ENCODE measurements around the gene EDEM1. TPM values are rescaled to one million over a fixed set of nuclear protein-coding genes. Genes with fewer than 3 reads are reported as not detected.
"Not testable (repeated sequence)": the region's sequence is repeated elsewhere in the genome, so short reads cannot be mapped to it uniquely, and the experiment has no call there.

The EDEM1 gene
- total and polyA plus RNA-seq, 3 donors from 2014 or later: 28.6 to 33.5 (median 30.3) TPM

DNA sequence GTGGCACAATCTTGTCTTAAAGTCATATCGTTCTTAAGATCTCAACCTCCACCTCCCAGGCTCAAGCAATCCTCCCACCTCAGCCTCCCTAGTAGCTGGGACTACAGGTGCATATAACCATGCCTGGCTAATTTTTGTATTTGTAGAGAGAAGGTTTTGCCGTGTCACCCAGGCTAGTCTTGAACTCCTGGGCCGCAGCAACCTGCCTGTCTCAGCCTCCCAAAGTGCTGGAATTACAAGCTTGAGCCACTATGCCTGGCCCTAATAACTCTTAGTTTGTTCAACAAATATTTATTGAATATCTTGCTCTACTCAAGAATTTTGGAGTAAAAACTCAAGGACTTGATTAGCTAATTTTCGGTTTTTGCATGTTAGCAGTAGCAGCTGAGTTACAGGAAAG lies 19.4 kb upstream of the EDEM1 start:
- DNase-seq: no peak
- Histone ChIP-seq H3K4me3 (no peak overlapping the region), H3K36me3 (ENCODE audit: low read depth, missing control alignments) (no peaks in the 10 kb centered on the region), H3K4me1 (peaks cover 5% of the 10 kb centered on the region), H3K9me3 (no peaks in the 10 kb centered on the region), H3K27ac (no peak overlapping the region), H3K27me3 (no peaks in the 10 kb centered on the region)
- intact Hi-C loops (cut with DNase I; ENCODE audit: low total_unique reads): no loop called here
- WGBS, 2 donors: 82 to 87% methylated on average over 4 of the region's 4 CpGs
- TF ChIP-seq, protein P1, sequence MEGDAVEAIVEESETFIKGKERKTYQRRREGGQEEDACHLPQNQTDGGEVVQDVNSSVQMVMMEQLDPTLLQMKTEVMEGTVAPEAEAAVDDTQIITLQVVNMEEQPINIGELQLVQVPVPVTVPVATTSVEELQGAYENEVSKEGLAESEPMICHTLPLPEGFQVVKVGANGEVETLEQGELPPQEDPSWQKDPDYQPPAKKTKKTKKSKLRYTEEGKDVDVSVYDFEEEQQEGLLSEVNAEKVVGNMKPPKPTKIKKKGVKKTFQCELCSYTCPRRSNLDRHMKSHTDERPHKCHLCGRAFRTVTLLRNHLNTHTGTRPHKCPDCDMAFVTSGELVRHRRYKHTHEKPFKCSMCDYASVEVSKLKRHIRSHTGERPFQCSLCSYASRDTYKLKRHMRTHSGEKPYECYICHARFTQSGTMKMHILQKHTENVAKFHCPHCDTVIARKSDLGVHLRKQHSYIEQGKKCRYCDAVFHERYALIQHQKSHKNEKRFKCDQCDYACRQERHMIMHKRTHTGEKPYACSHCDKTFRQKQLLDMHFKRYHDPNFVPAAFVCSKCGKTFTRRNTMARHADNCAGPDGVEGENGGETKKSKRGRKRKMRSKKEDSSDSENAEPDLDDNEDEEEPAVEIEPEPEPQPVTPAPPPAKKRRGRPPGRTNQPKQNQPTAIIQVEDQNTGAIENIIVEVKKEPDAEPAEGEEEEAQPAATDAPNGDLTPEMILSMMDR (IDR thresholded peaks at IDR 0.05): no peak

- Histone ChIP-seq H3K4me3 (no peak overlapping the region), H3K27ac (no peak overlapping the region), H3K9me3 (no peaks in the 10 kb centered on the region), H3K4me1 (peaks cover 5% of the 10 kb centered on the region), H3K36me3 (ENCODE audit: low read depth, missing control alignments) (no peaks in the 10 kb centered on the region), H3K27me3 (no peaks in the 10 kb centered on the region)
- 59 to 62% methylated on average over 2 of the region's 2 CpGs for WGBS, 2 donors
- no peak for DNase-seq
- intact Hi-C loops (cut with DNase I; ENCODE audit: low total_unique reads): no loop called here
- no peak for TF ChIP-seq POLR2A (IDR thresholded peaks at IDR 0.05)
- TF ChIP-seq, protein P1 (IDR thresholded peaks at IDR 0.05): no peak
Observed at GRCh38 chr3:5169807-5170206, 17.7 kb upstream of the EDEM1 start.

DNA sequence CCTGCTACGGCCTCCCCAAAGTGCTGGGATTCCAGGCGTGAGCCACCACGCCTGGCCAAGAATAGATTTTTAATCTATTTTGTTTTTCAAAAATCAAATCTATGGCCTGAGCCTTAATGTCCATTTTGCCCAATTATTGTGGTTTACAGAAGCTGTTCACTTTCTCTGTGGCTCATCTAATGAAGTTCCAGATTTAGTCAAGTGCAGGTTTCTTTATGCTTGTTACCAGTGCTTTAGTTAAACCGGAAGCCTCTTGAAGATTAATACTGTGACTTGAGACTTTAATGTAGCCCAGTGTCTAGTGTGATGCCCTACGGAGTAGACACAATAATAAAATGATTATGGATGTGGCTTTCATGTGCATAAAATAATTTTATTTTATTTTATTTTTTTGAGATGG lies 16.5 kb upstream of the EDEM1 start:
- Histone ChIP-seq H3K27me3 (no peaks in the 10 kb centered on the region), H3K36me3 (ENCODE audit: low read depth, missing control alignments) (no peaks in the 10 kb centered on the region), H3K9me3 (no peaks in the 10 kb centered on the region), H3K4me3 (no peak overlapping the region), H3K4me1 (peaks cover 5% of the 10 kb centered on the region), H3K27ac (no peak overlapping the region)
- intact Hi-C loops (cut with DNase I; ENCODE audit: low total_unique reads): no loop called here
- WGBS, 2 donors: 89 to 90% methylated on average over 5 of the region's 5 CpGs
- DNase-seq: no peak
- TF ChIP-seq POLR2A (IDR thresholded peaks at IDR 0.05): no peak
- TF ChIP-seq, protein P1 (IDR thresholded peaks at IDR 0.05): no peak

GRCh38 chr3:5172018-5172417 lies 15.5 kb upstream of the EDEM1 start:
- H3K36me3 ChIP-seq (ENCODE audit: low read depth, missing control alignments): no peaks in the 10 kb centered on the region
- 95 to 97% methylated on average over 4 of the region's 4 CpGs for WGBS, 2 donors

GRCh38 chr3:5179036-5179435 lies 8.5 kb upstream of the EDEM1 start:
- WGBS, 2 donors: 96 to 100% methylated on average over 2 of the region's 2 CpGs
- H3K36me3 ChIP-seq (ENCODE audit: low read depth, missing control alignments); H3K4me3 ChIP-seq; H3K27ac ChIP-seq; H3K27me3 ChIP-seq; intact Hi-C loops (cut with DNase I; ENCODE audit: low total_unique reads); H3K9me3 ChIP-seq; DNase-seq; H3K4me1 ChIP-seq: not testable (repeated sequence)

More at GRCh38 chr3:5172018-5172417, 15.5 kb upstream of the EDEM1 start:
- intact Hi-C loops (cut with DNase I; ENCODE audit: low total_unique reads): no loop called here
- no peaks in the 10 kb centered on the region for H3K27me3 ChIP-seq
- TF ChIP-seq POLR2A (IDR thresholded peaks at IDR 0.05): no peak
- TF ChIP-seq, protein P1 (IDR thresholded peaks at IDR 0.05): no peak
- peaks cover 5% of the 10 kb centered on the region for H3K4me1 ChIP-seq
- H3K27ac ChIP-seq: no peak overlapping the region
- H3K4me3 ChIP-seq: no peak overlapping the region
- no peaks in the 10 kb centered on the region for H3K9me3 ChIP-seq
- DNase-seq: no peak

All from testis (tissue), 3 donors.